GM12872 (cell line): Measurements from ENCODE around the gene BTBD7.

Source experiments
- CTCF ChIP-seq: IDR thresholded peaks from 3 replicates; pipeline ENCODE4 v1.5.1; 2011; ENCODE audit warnings: low read depth, mild to moderate bottlenecking, low read length, moderate library complexity; ENCODE audit not compliant: insufficient read depth

The BTBD7 gene

DNA sequence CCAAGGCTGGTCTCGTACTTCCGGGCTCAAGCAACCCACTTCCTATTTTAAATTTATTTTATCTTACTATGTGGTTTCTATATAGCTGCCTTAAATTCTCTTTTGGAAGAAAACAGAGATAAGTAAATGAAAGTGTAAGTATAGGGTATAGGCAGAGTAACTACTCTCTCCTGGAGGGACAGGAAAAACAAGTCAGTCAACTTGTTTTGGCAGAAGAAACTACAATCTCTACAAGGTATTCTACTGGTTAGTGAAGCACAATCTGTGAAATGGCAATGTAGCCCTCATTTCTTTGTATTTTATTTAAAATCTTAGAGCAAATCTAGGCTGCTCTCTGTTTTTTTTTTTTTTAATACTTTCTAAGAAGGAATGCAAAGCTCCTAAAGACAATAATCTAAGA lies 70.4 kb downstream of the BTBD7 start:
- no peak for TF ChIP-seq CTCF

DNA sequence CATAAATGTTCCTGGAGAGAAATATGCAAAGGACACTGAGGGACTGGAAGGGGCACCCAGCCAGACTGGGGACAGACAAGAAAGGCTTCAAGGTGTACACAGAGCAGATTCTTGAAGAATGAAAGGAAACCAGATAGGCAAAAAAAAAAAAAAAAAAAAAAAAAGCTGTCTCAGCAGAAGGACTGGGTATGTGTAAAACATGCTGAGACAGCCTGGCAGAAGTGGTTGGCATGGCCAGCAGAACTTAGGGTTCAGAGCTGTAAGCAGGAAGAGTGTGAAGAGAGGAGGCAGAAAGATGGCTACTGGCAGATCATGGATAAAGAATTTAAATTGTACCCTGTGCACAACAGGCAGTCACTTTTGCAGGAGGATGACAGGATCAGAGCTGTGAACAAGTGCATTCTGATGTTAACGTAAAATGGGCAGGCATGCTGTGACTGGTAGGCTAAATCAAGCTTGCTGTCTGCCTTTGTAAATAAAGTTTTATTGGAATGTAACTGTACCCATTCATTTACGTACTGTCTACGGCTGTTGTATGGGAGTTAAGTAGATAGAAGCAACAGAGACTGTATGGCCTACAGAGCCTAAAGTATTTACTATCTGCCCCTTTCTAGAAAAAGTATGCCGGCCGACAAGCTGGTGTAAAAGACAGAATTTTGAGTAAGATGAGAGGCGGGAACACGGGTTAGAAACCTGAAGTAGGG lies 83.6 kb downstream of the BTBD7 start:
- TF ChIP-seq CTCF = no peak

DNA sequence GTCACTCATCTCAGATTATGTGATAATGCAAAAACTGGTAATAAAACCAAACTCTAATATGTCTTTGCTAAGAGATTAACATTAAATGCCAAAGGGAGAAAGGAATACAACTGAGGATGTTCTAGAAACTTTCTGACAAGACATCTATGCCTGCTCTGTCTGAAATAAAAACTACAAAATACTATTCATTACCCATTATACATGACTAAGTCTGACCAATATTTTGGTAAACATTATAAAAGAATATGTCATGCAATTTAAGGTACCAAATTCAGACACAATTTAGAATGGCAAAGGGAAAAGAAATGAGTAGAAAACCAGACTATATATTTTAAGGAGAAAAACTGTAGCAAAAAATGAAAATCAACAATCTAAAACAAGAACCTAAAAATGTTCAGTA lies 86.3 kb downstream of the BTBD7 start:
- no peak for TF ChIP-seq CTCF

DNA sequence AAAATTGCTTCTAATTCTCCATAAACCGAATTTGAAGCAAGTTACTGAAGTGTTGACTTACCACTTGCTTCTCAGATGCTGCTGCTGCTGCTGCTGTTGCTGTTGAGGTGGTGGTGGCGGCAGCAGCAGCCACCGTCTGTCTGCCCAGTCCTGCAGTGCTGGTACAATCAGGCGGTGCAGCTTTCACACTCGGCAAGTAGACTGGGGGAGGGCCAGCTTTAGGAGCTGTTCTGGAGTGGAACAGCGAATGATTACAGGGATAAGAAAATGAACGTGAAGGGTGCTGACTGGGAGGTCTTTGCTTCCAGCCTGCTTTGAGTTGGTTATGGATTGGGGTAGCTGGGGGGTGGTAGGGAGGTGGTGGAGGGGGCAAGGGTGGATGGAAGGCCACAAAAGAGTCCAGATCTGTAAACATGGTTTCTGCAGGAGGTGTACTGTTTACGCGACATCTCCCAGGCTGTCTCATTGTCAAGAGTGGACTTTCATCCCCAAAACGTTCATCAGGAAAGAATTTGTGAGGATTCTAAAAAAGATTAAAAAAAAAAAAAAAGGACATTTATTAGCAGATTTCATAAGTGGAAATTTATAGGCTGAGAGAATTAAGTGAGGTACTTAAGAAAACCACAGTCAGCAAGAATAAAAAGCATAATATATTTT lies 86.9 kb downstream of the BTBD7 start:
- no peak for TF ChIP-seq CTCF

DNA sequence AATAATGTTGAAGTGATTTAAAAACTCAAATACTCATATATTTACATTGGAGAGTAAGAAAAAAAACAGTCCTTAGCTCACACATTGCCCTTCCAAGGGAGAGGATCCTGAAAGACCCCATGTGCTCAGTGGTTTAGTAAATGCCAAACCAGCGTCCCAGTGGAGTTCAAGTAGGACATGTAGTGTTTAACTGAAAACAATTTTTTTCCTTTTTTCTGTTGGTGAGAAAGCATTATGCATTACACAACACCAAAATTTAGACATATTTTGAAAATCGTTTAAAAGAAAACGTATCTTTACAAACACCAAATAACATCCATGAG lies 92.2 kb downstream of the BTBD7 start:
- TF ChIP-seq CTCF = no peak

- TF ChIP-seq CTCF = no peak
Measured at GRCh38 chr14:93239869-93240677, 92.8 kb downstream of the BTBD7 start.

DNA sequence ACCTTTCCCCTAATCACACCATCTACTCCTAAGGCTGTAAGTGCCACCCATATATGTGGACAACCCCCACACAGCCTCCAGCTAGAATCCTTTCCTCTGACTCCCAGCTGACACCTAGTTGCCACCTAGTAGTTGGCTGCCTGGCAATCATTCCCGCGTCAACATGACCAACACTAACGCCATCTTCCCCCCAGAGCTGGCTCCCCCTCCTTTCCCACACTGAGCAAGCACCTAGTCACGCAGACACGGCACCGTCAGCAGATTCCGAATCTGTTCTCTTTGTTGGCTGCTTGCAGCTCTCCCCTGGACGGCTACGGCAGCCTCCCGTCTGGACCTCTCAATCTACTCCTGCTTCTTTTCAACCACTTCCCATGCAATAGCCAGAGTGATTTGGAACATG lies 98.0 kb downstream of the BTBD7 start:
- no peak for TF ChIP-seq CTCF
